ENCODE data around the gene IQGAP1. TPM values are rescaled to one million over a fixed set of nuclear protein-coding genes. Genes with fewer than 3 reads are reported as not detected.
"Not testable (repeated sequence)": the region's sequence is repeated elsewhere in the genome, so short reads cannot be mapped to it uniquely, and the experiment has no call there.

IQGAP1 gene
- total RNA-seq, 4 donors from 2014 or later: 162 to 334 (median 168) TPM

GRCh38 chr15:90412356-90413194 lies 24.5 kb downstream of the IQGAP1 start:
- Histone ChIP-seq H3K4me3 (no peak overlapping the region), H3K36me3 (no peaks in the 10 kb centered on the region), H3K4me1 (peaks cover 0 to 43% (median 11%) of the 10 kb centered on the region in 4 donors), H3K9me3 (no peaks in the 10 kb centered on the region), H3K27me3 (no peaks in the 10 kb centered on the region), H3K27ac (peak overlapping the region in 3 of 4 donors; percentile 39 to 61 (median 46))
- peak in 2 of 3 donors; percentile 63 to 79 for DNase-seq
- TF ChIP-seq POLR2A (IDR thresholded peaks at IDR 0.05): no peak
- TF ChIP-seq CTCF (IDR thresholded peaks at IDR 0.05): no peak

GRCh38 chr15:90413411-90414379 lies 25.7 kb downstream of the IQGAP1 start:
- H3K36me3 ChIP-seq: no peaks in the 10 kb centered on the region
- no peaks in the 10 kb centered on the region for H3K27me3 ChIP-seq
- H3K27ac ChIP-seq: peak overlapping the region in 2 of 4 donors; percentile 46 to 61
- H3K4me3 ChIP-seq: no peak overlapping the region
- TF ChIP-seq CTCF (IDR thresholded peaks at IDR 0.05) (no peak), POLR2A (IDR thresholded peaks at IDR 0.05) (no peak)
- no peak for DNase-seq
- H3K9me3 ChIP-seq: no peaks in the 10 kb centered on the region
- H3K4me1 ChIP-seq: peaks cover 0 to 38% (median 9%) of the 10 kb centered on the region in 4 donors

- H3K36me3 ChIP-seq: no peaks in the 10 kb centered on the region
- H3K27ac ChIP-seq: peak overlapping the region in 1 of 4 donors; percentile 46
- TF ChIP-seq POLR2A (IDR thresholded peaks at IDR 0.05): no peak
- TF ChIP-seq CTCF (IDR thresholded peaks at IDR 0.05): no peak
- H3K9me3 ChIP-seq: no peaks in the 10 kb centered on the region
- H3K27me3 ChIP-seq: no peaks in the 10 kb centered on the region
- H3K4me1 ChIP-seq: peaks cover 0 to 46% (median 10%) of the 10 kb centered on the region in 4 donors
- no peak overlapping the region for H3K4me3 ChIP-seq
- no peak for DNase-seq
These were observed 26.5 kb downstream of the IQGAP1 start for GRCh38 chr15:90414408-90415028.

GRCh38 chr15:90416052-90416451 lies 28.0 kb downstream of the IQGAP1 start:
- H3K27me3 ChIP-seq, H3K4me3 ChIP-seq, H3K9me3 ChIP-seq, DNase-seq, H3K36me3 ChIP-seq, H3K27ac ChIP-seq: not testable (repeated sequence)
- H3K4me1 ChIP-seq: peaks cover 0 to 61% (median 13%) of the 10 kb centered on the region in 4 donors

- TF ChIP-seq CTCF (IDR thresholded peaks at IDR 0.05): no peak
- TF ChIP-seq POLR2A (IDR thresholded peaks at IDR 0.05): no peak
- Histone ChIP-seq H3K27me3 (no peaks in the 10 kb centered on the region), H3K4me1 (peaks cover 0 to 61% (median 8%) of the 10 kb centered on the region in 4 donors), H3K9me3 (no peaks in the 10 kb centered on the region), H3K36me3 (no peaks in the 10 kb centered on the region), H3K27ac (peak overlapping the region in 2 of 4 donors; percentile 32 to 70), H3K4me3 (no peak overlapping the region)
- DNase-seq: no peak
These were observed 30.6 kb downstream of the IQGAP1 start for GRCh38 chr15:90418627-90419026.

Data from Peyer's patch (tissue), 4 donors.